WTC11 (cell line): Measurements from ENCODE around the gene NUDT3. TPM values are rescaled to one million over a fixed set of nuclear protein-coding genes. Genes with fewer than 3 reads are reported as not detected.

Source experiments
- ATAC-seq: fragments of 200-7000 bp; cut with Tn5 transposase; 2 replicates; pipeline ENCODE4 v1.10.0; 2021; ENCODE audit warnings: mild to moderate bottlenecking, moderate library complexity
- CTCF ChIA-PET: fragments of 300-600 bp; sonication (Branson Sonifier 250); formaldehyde crosslinking; loops from one replicate; lab custom pipeline; 2021; ENCODE audit warnings: antibody characterized with exemption; lab: Charles Lee
- POLR2A ChIA-PET: fragments of 350-600 bp; sonication (Branson Sonifier 250); formaldehyde crosslinking; loops from one replicate; lab custom pipeline; 2021; ENCODE audit warnings: antibody characterized with exemption; lab: Charles Lee
- DNase-seq: peaks from one replicate; pipeline ENCODE4 v3.0.0; 2021; ENCODE audit warnings: low spot score
- H3K27ac Mint-ChIP-seq: 2 replicates; pipeline ENCODE4 v1.8.0; 2021; ENCODE audit warnings: mixed read lengths
- H3K27me3 Mint-ChIP-seq: 2 replicates; pipeline ENCODE4 v1.8.0; 2021; ENCODE audit warnings: low read depth, mild to moderate bottlenecking, moderate library complexity, mixed read lengths
- H3K36me3 Mint-ChIP-seq: 2 replicates; pipeline ENCODE4 v1.8.0; 2021; ENCODE audit warnings: mixed read lengths
- H3K4me1 Mint-ChIP-seq: 2 replicates; pipeline ENCODE4 v1.8.0; 2022; ENCODE audit warnings: mixed read lengths
- H3K4me3 Mint-ChIP-seq: 2 replicates; pipeline ENCODE4 v1.8.0; 2021; ENCODE audit warnings: mild to moderate bottlenecking, moderate library complexity, mixed read lengths
- H3K9me3 Mint-ChIP-seq: 2 replicates; pipeline ENCODE4 v1.8.0; 2021; ENCODE audit warnings: mixed read lengths
- ATF1 ChIP-seq: sonication (generic); formaldehyde crosslinking; IDR thresholded peaks from 2 replicates; pipeline ENCODE4 v1.8.1; 2023; ENCODE audit warnings: mild to moderate bottlenecking, moderate library complexity, missing genetic modification reagents
- ELF4 ChIP-seq: sonication (generic); formaldehyde crosslinking; IDR thresholded peaks from 2 replicates; pipeline ENCODE4 v1.8.1; 2022; ENCODE audit warnings: low read depth, mild to moderate bottlenecking, moderate library complexity, missing genetic modification reagents
- FOXK1 ChIP-seq: sonication (generic); formaldehyde crosslinking; IDR thresholded peaks from 2 replicates; pipeline ENCODE4 v1.8.0; 2022; ENCODE audit warnings: mild to moderate bottlenecking, moderate library complexity, missing genetic modification reagents
- FOXP1 ChIP-seq: sonication (generic); formaldehyde crosslinking; IDR thresholded peaks from 2 replicates; pipeline ENCODE4 v1.8.0; 2022; ENCODE audit warnings: missing genetic modification reagents, mild to moderate bottlenecking, moderate library complexity, borderline replicate concordance
- KAT7 ChIP-seq: sonication (generic); formaldehyde crosslinking; IDR thresholded peaks from 2 replicates; pipeline ENCODE4 v1.8.1; 2023; ENCODE audit warnings: missing genetic modification reagents, mild to moderate bottlenecking, borderline replicate concordance
- MXD4 ChIP-seq: fragments of 250-450 bp; sonication (Bioruptor Pico); IDR thresholded peaks from 2 replicates; pipeline ENCODE4 v1.8.0; 2021; ENCODE audit warnings: mild to moderate bottlenecking, moderate library complexity, borderline replicate concordance
- MYBL2 ChIP-seq: sonication (generic); formaldehyde crosslinking; IDR thresholded peaks from 2 replicates; pipeline ENCODE4 v1.8.1; 2023; ENCODE audit warnings: mild to moderate bottlenecking, moderate library complexity, missing genetic modification reagents
- PRRX2 ChIP-seq: fragments of 250-450 bp; sonication (Bioruptor Pico); IDR thresholded peaks from 2 replicates; pipeline ENCODE4 v1.8.0; 2021; ENCODE audit warnings: mild to moderate bottlenecking
- RORB ChIP-seq: fragments of 250-450 bp; sonication (Bioruptor Pico); IDR thresholded peaks from 2 replicates; pipeline ENCODE4 v1.9.0; 2021; ENCODE audit warnings: mild to moderate bottlenecking
- ZNF138 ChIP-seq: sonication (generic); formaldehyde crosslinking; conservative IDR thresholded peaks from 2 replicates; pipeline ENCODE4 v1.8.1; 2022; ENCODE audit warnings: mild to moderate bottlenecking, moderate library complexity, missing genetic modification reagents
- ZNF423 ChIP-seq: fragments of 250-450 bp; sonication (Bioruptor Pico); IDR thresholded peaks from 2 replicates; pipeline ENCODE4 v2.1.2; 2022; ENCODE audit warnings: mild to moderate bottlenecking, moderate library complexity
- total RNA-seq: library from RNA; stranded (reverse); gene quantifications from 3 replicates; pipeline ENCODE4 v1.2.3, GENCODE V29; 2021
- TF ChIP-seq, protein P1 (sequence below): fragments of 250-450 bp; sonication (Bioruptor Pico); IDR thresholded peaks from 2 replicates; pipeline ENCODE4 v1.9.0; 2021; ENCODE audit warnings: moderate library complexity, mild to moderate bottlenecking, inconsistent platforms, borderline replicate concordance
- TF ChIP-seq, protein P2 (sequence below): sonication (generic); formaldehyde crosslinking; IDR thresholded peaks from 2 replicates; pipeline ENCODE4 v1.8.0; 2022; ENCODE audit warnings: mild to moderate bottlenecking, missing genetic modification reagents
- TF ChIP-seq, protein P3 (sequence below): sonication (generic); formaldehyde crosslinking; IDR thresholded peaks from 2 replicates; pipeline ENCODE4 v1.8.1; 2022; ENCODE audit warnings: mild to moderate bottlenecking, moderate library complexity, missing genetic modification reagents
- TF ChIP-seq, protein P4 (sequence below): sonication (generic); formaldehyde crosslinking; IDR thresholded peaks from 2 replicates; pipeline ENCODE4 v1.8.1; 2023; ENCODE audit warnings: mild to moderate bottlenecking, missing genetic modification reagents, moderate library complexity
- TF ChIP-seq, protein P5 (sequence below): fragments of 250-450 bp; sonication (Bioruptor Pico); IDR thresholded peaks from 2 replicates; pipeline ENCODE4 v1.9.0; 2021; ENCODE audit warnings: mild to moderate bottlenecking, borderline replicate concordance

NUDT3 gene
- total RNA-seq, 1 experiment from 2014 or later: 30.0 TPM

DNA sequence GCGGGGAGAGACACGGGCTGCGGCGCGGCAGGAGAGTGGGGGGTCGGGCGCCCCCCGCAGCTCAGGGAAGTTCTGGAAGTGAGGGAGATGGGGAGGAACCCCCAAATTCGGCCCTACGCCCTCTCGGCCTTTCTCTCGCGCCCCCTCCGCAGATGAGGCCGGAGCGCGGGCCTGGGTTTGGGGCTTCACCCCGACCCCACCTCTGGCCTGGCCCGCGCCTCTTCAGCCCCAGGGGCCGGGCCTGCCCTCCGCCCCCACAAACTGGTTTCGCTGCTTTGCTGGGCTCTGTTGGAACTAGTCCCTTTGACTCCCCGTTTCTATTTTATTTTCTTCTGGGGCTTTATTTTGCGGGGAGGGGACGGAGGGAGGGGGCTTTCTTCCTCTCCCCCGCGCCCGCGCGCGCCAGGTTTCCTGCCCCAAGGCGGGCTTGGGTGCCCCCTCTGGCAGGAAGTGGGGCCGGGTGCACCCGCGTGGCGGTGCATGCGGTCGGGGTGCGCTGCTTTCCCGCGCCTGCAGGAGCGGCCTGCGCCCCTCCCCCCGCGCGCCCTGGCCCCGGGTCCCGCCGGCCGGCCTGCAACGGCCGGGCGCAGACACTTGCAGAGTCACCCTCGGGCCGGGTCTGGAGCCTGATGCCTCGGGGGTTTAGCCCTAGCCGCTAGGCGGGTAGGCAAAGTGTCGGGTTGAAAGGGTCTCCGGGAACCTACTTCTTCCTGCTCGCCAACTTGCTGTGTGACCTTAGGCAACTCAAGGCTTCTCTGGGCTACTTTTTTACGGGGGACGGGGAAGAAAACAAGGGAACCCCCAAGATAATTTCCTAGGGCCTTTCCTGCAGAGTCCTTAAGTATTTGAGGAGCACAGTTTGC is 154.5 kb downstream of the NUDT3 start (continued):
- no peak for TF ChIP-seq ATF1
- TF ChIP-seq, protein P1, sequence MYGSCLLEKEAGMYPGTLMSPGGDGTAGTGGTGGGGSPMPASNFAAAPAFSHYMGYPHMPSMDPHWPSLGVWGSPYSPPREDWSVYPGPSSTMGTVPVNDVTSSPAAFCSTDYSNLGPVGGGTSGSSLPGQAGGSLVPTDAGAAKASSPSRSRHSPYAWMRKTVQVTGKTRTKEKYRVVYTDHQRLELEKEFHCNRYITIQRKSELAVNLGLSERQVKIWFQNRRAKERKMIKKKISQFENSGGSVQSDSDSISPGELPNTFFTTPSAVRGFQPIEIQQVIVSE (CRISPR knock-in tag): no peak
- TF ChIP-seq ZNF423 (CRISPR knock-in tag): no peak
- TF ChIP-seq, protein P2, sequence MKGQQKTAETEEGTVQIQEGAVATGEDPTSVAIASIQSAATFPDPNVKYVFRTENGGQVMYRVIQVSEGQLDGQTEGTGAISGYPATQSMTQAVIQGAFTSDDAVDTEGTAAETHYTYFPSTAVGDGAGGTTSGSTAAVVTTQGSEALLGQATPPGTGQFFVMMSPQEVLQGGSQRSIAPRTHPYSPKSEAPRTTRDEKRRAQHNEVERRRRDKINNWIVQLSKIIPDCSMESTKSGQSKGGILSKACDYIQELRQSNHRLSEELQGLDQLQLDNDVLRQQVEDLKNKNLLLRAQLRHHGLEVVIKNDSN (CRISPR knock-in tag): no peak
- TF ChIP-seq PRRX2 (CRISPR knock-in tag): no peak
- TF ChIP-seq, protein P3, sequence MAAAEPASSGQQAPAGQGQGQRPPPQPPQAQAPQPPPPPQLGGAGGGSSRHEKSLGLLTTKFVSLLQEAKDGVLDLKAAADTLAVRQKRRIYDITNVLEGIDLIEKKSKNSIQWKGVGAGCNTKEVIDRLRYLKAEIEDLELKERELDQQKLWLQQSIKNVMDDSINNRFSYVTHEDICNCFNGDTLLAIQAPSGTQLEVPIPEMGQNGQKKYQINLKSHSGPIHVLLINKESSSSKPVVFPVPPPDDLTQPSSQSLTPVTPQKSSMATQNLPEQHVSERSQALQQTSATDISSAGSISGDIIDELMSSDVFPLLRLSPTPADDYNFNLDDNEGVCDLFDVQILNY (CRISPR knock-in tag): peak; percentile 75
- TF ChIP-seq MXD4 (CRISPR knock-in tag): no peak
- TF ChIP-seq FOXK1 (CRISPR knock-in tag): no peak
- TF ChIP-seq, protein P4, sequence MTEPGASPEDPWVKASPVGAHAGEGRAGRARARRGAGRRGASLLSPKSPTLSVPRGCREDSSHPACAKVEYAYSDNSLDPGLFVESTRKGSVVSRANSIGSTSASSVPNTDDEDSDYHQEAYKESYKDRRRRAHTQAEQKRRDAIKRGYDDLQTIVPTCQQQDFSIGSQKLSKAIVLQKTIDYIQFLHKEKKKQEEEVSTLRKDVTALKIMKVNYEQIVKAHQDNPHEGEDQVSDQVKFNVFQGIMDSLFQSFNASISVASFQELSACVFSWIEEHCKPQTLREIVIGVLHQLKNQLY (CRISPR knock-in tag): no peak
- TF ChIP-seq FOXP1: no peak; the same call in 1 of the 2 replicates

DNA sequence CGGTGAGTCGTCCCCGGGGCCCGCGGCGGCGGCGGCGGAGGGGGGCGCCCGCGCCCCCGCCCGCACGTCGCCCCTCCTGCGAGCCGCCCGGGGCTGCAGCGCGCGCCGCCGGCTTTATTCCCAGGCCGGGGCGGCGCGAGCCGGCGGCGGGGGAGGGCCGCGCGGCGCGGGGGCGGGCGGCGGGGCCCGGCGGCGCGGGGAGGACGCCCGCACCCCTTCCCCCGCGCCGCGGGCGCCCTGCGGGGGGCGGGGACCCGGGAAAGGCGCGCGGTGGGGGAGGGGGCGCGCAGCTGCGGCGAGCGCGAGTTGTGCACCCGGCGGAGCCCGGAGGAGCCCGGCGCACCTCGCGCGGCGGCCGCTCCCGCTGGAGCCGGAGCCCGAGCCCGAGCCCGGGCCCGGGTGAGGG is 155.2 kb downstream of the NUDT3 start:
- H3K36me3 Mint-ChIP-seq: peaks cover 40% of the 10 kb centered on the region
- TF ChIP-seq KAT7 (no peak), ZNF138 (CRISPR knock-in tag) (no peak), MYBL2 (CRISPR knock-in tag) (no peak), RORB (CRISPR knock-in tag) (no peak), ELF4 (no peak)
- TF ChIP-seq, protein P5, sequence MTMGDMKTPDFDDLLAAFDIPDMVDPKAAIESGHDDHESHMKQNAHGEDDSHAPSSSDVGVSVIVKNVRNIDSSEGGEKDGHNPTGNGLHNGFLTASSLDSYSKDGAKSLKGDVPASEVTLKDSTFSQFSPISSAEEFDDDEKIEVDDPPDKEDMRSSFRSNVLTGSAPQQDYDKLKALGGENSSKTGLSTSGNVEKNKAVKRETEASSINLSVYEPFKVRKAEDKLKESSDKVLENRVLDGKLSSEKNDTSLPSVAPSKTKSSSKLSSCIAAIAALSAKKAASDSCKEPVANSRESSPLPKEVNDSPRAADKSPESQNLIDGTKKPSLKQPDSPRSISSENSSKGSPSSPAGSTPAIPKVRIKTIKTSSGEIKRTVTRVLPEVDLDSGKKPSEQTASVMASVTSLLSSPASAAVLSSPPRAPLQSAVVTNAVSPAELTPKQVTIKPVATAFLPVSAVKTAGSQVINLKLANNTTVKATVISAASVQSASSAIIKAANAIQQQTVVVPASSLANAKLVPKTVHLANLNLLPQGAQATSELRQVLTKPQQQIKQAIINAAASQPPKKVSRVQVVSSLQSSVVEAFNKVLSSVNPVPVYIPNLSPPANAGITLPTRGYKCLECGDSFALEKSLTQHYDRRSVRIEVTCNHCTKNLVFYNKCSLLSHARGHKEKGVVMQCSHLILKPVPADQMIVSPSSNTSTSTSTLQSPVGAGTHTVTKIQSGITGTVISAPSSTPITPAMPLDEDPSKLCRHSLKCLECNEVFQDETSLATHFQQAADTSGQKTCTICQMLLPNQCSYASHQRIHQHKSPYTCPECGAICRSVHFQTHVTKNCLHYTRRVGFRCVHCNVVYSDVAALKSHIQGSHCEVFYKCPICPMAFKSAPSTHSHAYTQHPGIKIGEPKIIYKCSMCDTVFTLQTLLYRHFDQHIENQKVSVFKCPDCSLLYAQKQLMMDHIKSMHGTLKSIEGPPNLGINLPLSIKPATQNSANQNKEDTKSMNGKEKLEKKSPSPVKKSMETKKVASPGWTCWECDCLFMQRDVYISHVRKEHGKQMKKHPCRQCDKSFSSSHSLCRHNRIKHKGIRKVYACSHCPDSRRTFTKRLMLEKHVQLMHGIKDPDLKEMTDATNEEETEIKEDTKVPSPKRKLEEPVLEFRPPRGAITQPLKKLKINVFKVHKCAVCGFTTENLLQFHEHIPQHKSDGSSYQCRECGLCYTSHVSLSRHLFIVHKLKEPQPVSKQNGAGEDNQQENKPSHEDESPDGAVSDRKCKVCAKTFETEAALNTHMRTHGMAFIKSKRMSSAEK (CRISPR knock-in tag): no peak
- DNase-seq (no peak), ATAC-seq (no peak)
- no peak overlapping the region for H3K4me3 Mint-ChIP-seq
- POLR2A ChIA-PET: interaction anchor here (0.5 to 2.2 kb wide), 14 partner anchors 9 to 1266 kb away, joined by 3 to 41 read pairs (median 5); partner anchors contain the start of gene SMIM29
- no peaks in the 10 kb centered on the region for H3K27me3 Mint-ChIP-seq
- no peaks in the 10 kb centered on the region for H3K9me3 Mint-ChIP-seq
- CTCF ChIA-PET: interaction anchor here (1.0 to 1.7 kb wide), 6 partner anchors 11 to 73 kb away, joined by 3 to 10 read pairs (median 6); partner anchors contain the start of gene SMIM29
- no peak overlapping the region for H3K27ac Mint-ChIP-seq
- peaks cover 62% of the 10 kb centered on the region for H3K4me1 Mint-ChIP-seq
